Choroid plexus epithelial cell (primary cell): Measurements from ENCODE around the gene ZBTB7C.

Source experiments
- DNase-seq: peaks from one replicate; pipeline ENCODE4 v3.0.0-alpha.2; 2010; ENCODE audit warnings: low read depth
- H3K4me3 ChIP-seq: 2 replicates; pipeline ENCODE4 v1.5.1; 2011; ENCODE audit warnings: low read depth, mild to moderate bottlenecking, control low read depth, low read length, moderate library complexity
- CTCF ChIP-seq: conservative IDR thresholded peaks from 2 replicates; pipeline ENCODE4 v1.5.1; 2011; ENCODE audit warnings: low read depth, mild to moderate bottlenecking, control low read depth, inconsistent platforms, low read length, moderate library complexity

The ZBTB7C gene

GRCh38 chr18:48046843-48047242 is 362.3 kb downstream of the ZBTB7C start:
- no peak for DNase-seq
- TF ChIP-seq CTCF: no peak
- H3K4me3 ChIP-seq: no peak overlapping the region

GRCh38 chr18:48045744-48046143 is 363.4 kb downstream of the ZBTB7C start:
- no peak for DNase-seq
- no peak overlapping the region for H3K4me3 ChIP-seq
- TF ChIP-seq CTCF: no peak

- H3K4me3 ChIP-seq: no peak overlapping the region
- DNase-seq: no peak
- no peak for TF ChIP-seq CTCF
These were observed 364.2 kb downstream of the ZBTB7C start for GRCh38 chr18:48044944-48045343.

DNA sequence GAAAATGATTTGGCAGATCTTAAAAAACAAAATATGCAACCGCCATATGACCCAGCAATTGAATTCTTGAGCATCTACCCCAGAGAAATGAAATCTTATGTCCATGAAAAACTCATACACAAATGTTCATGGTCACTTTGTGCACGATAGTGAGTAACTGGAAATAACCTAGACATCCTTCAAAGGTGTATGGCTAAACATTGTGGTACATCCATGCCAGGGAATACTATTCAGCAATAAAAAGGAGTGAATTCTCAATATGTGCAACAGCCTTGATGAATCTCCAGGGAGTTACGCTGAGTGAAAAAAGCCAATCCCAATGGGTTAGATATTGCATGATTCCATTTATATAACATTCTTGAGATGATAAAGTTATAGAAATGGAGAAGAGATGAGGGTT is 366.0 kb downstream of the ZBTB7C start:
- no peak for DNase-seq
- TF ChIP-seq CTCF: no peak
- H3K4me3 ChIP-seq: no peak overlapping the region

DNA sequence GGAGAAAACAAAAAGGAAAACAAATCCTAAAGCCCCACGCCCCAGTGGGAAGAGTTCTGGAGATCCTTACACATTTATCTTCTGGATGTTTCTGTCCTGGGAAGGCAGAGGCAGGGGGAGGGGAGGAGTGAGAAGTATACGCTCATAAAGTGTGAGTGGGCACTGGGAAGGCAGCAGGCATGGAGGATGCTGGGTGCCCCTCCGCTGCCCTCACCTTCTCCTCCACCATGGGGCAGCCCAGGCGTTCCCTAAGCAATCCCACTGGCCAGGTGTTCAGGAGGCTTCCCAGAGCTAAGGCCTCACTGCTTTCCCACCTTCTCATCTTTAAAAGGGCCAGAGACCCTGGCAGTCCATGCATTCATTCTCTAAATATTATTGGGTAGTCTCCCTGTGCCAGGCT is 366.8 kb downstream of the ZBTB7C start:
- no peak for TF ChIP-seq CTCF
- H3K4me3 ChIP-seq: no peak overlapping the region
- DNase-seq: no peak

DNA sequence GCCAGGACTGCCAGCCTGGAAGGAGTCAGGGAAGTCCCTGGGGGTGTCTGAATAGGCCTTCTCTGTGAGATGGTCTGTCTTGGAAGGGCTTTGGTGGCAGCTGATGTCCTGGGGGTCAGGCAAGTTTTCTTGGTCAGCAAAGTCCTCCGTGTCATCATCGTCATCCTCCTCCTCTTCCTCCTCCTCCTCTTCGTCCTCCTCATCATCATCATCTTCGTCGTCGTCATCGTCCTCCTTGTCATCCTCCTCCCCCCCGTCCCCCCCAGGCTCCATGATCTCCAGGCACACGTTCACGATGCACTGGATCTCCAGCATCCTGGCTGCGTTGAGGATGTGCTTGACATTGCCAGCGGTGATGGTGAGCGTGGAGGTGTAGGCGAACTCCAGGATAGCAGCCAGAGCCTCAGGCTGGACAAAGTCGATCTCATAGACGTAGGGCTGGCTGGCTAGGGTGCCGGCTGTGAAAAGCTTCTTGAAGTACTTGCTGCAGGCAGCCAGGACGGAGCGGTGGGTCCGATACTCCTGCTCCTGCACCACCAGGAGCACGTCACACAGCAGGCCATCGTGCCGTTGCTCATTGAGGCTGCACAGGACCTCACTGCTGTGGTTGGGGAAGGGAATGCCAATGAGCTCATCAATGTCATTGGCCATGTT is 368.6 kb downstream of the ZBTB7C start:
- no peak for TF ChIP-seq CTCF
- H3K4me3 ChIP-seq: no peak overlapping the region
- no peak for DNase-seq

- no peak overlapping the region for H3K4me3 ChIP-seq
- TF ChIP-seq CTCF: no peak
- DNase-seq: no peak
These were observed 369.4 kb downstream of the ZBTB7C start for GRCh38 chr18:48039769-48040215.
